ENCODE data around the gene STK24. TPM values are rescaled to one million over a fixed set of nuclear protein-coding genes. Genes with fewer than 3 reads are reported as not detected.
A peak's percentile ranks its signal among the peaks of the same experiment; 100 is the strongest.

The STK24 gene
- total RNA-seq, 2 experiments from 2014 or later, result 160 to 170 TPM

DNA sequence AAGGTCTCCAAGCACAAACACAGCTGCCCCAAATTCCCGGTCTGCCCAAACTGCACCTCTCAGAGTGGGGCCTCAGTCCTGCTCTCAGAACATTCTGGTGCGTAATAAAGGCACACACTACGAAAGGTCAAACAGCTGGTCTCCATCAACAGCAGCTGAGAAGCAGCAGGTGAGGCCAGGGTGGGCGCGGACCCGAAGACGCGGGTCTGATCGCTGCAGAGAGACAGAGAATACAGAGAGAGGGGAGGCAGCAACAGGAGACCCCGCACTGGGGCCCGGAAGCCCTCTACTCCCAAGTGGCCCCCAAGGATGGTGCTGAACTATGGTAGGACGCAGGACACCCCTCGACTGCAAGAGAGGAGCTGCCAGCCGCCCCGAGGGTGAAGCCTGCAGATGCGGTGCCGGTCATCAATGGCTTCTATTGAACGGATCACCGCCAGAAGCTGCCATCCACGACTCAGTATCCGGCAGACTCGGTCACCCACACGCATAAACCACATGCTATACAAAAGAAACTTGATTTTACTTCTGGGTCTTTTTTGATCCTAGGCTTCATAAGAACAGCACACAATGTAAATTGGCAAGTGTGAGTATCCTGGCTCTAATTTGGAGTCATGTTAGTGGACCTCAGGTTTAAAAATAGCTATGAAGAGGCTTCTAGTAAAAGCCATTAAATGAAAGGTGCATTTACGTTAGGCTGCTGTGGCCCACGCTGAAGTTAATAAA, 33.4 kb downstream of the STK24 start:
- Mint-ChIP-seq H3K36me3 (ENCODE audit: low read depth) (peaks cover 21% of the 10 kb centered on the region), H3K27ac (peak overlapping the region; percentile 77), H3K9me3 (no peaks in the 10 kb centered on the region), H3K4me3 (peak overlapping the region; percentile 40), H3K4me1 (peaks cover 84% of the 10 kb centered on the region), H3K27me3 (no peaks in the 10 kb centered on the region)
- ChIA-PET POLR2A (interaction anchor here (0.6 kb wide), 1 partner anchor 61 kb away, joined by 3 read pairs; no protein-coding TSS in a partner anchor), CTCF (interaction anchor here (1.0 to 1.9 kb wide), 5 partner anchors 9 to 20 kb away, joined by 3 to 6 read pairs (median 4); no protein-coding TSS in a partner anchor)
- DNase-seq, result peak; percentile 31

DNA sequence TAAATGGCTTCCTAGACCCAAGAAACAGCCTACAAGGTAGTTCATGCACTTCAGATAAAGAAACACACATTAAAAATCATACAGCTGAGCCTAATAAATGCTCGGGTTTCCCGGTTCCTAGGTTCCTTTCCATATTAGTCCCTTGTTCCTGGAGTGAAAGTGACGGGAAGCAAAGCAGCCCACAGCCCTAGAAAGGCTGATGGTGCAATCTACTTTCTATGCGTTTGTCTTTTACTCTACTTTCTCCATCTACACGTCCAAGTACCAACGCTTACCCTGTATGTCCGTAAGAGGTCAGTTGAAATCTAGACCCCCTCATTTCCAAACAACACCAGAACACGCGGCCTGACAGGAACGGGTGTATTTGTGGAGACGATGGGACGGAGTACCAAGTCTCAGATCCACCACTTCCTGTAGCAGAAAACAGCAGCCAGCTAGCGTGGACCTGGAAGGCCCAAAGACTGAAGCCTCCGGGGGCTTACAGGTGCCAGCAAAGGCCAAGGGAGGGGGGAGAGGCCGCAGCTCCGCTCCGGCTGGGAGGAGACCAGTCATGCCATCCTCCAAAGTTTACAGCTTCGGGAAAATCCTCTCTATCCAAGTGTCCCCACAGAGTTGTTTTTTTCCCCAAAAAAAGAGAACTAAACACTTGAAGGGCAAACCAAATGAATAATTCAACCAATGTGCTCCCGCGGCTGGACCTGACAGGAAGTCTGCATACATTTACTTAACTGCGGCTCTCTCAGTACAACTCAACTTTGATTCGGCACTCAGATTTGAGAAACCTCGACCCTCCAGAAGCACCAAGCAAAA, 34.1 kb downstream of the STK24 start:
- no peaks in the 10 kb centered on the region for H3K27me3 Mint-ChIP-seq
- H3K36me3 Mint-ChIP-seq (ENCODE audit: low read depth), result peaks cover 18% of the 10 kb centered on the region
- H3K27ac Mint-ChIP-seq, result peak overlapping the region; percentile 77
- ChIA-PET CTCF (interaction anchor here (1.6 to 1.9 kb wide), 3 partner anchors 10 to 15 kb away, joined by 3 to 6 read pairs (median 5); no protein-coding TSS in a partner anchor), POLR2A (no interaction called here)
- DNase-seq, result peak; percentile 32
- H3K9me3 Mint-ChIP-seq, result no peaks in the 10 kb centered on the region
- H3K4me3 Mint-ChIP-seq, result peak overlapping the region; percentile 40
- H3K4me1 Mint-ChIP-seq, result peaks cover 85% of the 10 kb centered on the region

DNA sequence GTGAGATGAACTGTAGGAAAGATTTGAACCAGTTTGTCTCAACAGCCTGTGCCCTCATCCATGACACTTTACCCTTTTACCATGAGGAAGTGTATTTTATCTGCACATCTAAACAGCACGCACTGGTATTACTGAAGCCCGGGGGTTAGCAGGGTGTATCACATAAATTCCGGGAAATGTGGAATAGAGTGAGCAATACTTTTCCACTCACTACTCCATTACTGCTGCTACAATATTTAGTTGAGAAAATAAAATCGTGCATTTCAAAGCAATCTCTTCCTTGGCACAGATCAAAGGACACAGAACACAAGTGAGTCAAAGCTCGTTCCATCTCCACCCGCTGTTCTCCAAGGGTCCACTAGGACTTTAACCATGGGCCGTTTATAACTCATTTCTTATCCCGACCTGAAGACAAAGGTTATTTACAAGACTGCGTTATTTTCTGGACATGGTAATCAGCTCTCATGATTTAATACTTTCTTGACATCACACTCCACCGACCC, 35.2 kb downstream of the STK24 start:
- no peak overlapping the region for H3K27ac Mint-ChIP-seq
- peaks cover 22% of the 10 kb centered on the region for H3K36me3 Mint-ChIP-seq (ENCODE audit: low read depth)

DNA sequence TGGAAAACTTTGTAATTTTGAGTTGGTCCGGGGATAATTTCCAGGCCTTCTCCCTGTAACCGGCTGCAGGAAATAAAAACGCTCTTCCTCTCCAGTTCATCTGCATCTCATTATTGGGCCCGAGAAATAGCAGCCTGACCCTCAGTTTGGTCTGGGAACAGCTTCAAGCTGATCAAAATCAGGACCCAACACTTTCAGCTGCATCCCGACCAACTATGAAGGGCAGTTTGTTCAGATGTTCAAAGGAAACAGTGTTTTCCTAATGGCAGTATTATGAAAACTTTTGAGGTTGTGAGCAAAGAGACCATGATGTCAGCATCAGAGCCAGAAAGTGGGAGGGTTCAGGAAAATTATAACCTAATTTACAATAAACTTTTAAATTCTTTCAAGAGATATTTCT, 35.7 kb downstream of the STK24 start:
- no peak overlapping the region for H3K27ac Mint-ChIP-seq
- CTCF ChIA-PET, result interaction anchor here (1.0 to 3.4 kb wide), 3 partner anchors 12 to 21 kb away, joined by 3 to 17 read pairs (median 4); no protein-coding TSS in a partner anchor
- no peak overlapping the region for H3K4me3 Mint-ChIP-seq
- peaks cover 25% of the 10 kb centered on the region for H3K36me3 Mint-ChIP-seq (ENCODE audit: low read depth)
- no peaks in the 10 kb centered on the region for H3K9me3 Mint-ChIP-seq
- H3K27me3 Mint-ChIP-seq, result no peaks in the 10 kb centered on the region
- POLR2A ChIA-PET, result no interaction called here
- peaks cover 90% of the 10 kb centered on the region for H3K4me1 Mint-ChIP-seq
- DNase-seq, result no peak

More for the DNA sequence above, 35.2 kb downstream of the STK24 start:
- no peaks in the 10 kb centered on the region for H3K27me3 Mint-ChIP-seq
- CTCF ChIA-PET, result interaction anchor here (1.0 to 1.9 kb wide), 2 partner anchors 13 to 16 kb away, joined by 3 to 6 read pairs; no protein-coding TSS in a partner anchor
- POLR2A ChIA-PET, result no interaction called here
- DNase-seq, result no peak
- H3K9me3 Mint-ChIP-seq, result no peaks in the 10 kb centered on the region
- H3K4me1 Mint-ChIP-seq, result peaks cover 90% of the 10 kb centered on the region
- no peak overlapping the region for H3K4me3 Mint-ChIP-seq

DNA sequence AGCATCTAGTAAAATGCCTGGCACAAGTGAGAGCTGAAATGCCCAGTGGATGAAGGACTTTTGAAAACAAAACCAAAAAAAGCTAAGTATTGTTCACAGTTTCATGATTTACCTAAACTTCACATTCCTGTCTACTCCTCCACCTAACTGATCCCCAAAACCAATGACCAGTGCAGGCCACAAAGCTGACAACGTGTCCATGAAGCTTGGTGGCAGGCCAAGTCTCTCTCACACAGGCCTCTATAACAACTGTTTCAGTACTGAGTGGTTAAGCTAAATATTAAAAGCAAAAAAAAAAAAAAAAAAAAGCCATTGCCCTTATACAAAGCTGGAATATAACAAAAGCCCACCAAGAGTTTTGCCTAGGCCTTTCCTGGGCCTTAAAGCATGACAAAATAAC, 36.4 kb downstream of the STK24 start:
- DNase-seq, result no peak
- peak overlapping the region; percentile 16 for H3K27ac Mint-ChIP-seq
- no peak overlapping the region for H3K4me3 Mint-ChIP-seq
- H3K36me3 Mint-ChIP-seq (ENCODE audit: low read depth), result peaks cover 30% of the 10 kb centered on the region
- ChIA-PET CTCF (interaction anchor here (0.9 to 3.4 kb wide), 4 partner anchors 9 to 21 kb away, joined by 3 to 17 read pairs (median 4); no protein-coding TSS in a partner anchor), POLR2A (no interaction called here)
- no peaks in the 10 kb centered on the region for H3K27me3 Mint-ChIP-seq
- H3K4me1 Mint-ChIP-seq, result peaks cover 90% of the 10 kb centered on the region
- H3K9me3 Mint-ChIP-seq, result no peaks in the 10 kb centered on the region

DNA sequence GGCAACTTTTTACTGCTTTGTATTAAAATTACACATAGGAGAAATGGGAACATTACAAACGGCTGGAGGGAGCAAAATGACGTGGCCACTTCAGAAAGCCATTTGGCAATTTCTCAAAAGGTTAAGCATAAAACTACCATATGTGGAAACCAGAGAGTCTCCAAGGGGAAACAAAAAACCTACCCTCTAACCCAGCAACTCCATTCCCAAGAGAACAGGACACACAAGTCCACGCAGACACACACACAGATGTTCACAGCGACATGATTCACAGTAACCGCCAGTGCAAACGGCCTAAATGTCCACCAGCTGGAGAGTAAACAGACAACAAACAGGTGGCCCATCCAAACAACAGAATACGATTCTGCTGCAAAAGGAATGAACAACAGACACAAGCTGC, 37.2 kb downstream of the STK24 start:
- Mint-ChIP-seq H3K4me1 (peaks cover 89% of the 10 kb centered on the region), H3K27ac (no peak overlapping the region), H3K36me3 (ENCODE audit: low read depth) (peaks cover 34% of the 10 kb centered on the region), H3K27me3 (no peaks in the 10 kb centered on the region), H3K4me3 (no peak overlapping the region), H3K9me3 (no peaks in the 10 kb centered on the region)
- ChIA-PET POLR2A (no interaction called here), CTCF (interaction anchor here (0.6 to 3.4 kb wide), 2 partner anchors 10 to 15 kb away, joined by 3 to 17 read pairs; no protein-coding TSS in a partner anchor)
- DNase-seq, result no peak

DNA sequence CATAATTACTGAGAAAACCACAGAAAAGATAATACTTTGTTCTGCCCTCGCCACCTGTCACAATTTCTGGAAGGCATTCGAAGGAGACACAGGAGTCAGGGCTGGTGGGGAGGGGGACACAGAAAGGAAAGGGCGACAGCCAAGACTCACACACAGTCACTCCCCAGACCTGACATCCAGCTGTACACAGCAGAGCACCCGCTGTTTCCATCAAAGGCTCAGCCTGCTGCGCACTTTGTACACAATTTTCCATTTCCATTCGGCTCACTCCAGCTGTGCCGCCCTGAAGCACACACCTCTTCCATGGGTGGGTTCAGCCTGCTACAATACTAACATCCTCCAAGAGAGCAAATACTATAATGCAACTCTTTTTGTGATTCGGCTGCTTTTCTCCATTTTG, 38.0 kb downstream of the STK24 start:
- Mint-ChIP-seq H3K4me1 (peaks cover 89% of the 10 kb centered on the region), H3K27me3 (no peaks in the 10 kb centered on the region), H3K36me3 (ENCODE audit: low read depth) (peaks cover 36% of the 10 kb centered on the region), H3K9me3 (no peaks in the 10 kb centered on the region), H3K4me3 (no peak overlapping the region), H3K27ac (peak overlapping the region; percentile 36)
- ChIA-PET POLR2A (no interaction called here), CTCF (interaction anchor here (1.8 to 3.4 kb wide), 2 partner anchors 9 to 13 kb away, joined by 4 to 17 read pairs; no protein-coding TSS in a partner anchor)
- no peak for DNase-seq

DNA sequence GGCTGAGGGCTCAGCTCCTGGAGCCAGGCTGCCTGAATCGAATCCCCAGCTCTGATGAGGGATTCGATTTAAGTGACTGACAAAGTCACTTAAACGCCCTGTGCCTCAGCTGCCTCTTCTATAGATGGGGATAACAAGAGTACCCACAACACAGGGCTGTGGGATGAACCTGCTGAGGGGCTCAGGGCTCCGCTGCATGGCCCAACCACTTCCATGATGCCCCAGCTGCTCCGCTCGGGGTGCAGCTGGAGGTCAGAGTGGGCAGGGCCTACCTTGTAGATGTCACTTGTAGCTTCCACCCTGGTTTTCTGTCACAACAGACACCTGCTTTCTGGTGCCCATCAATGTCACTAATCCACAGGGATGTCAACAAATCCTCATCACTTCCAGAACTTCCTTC, 39.2 kb downstream of the STK24 start:
- no peaks in the 10 kb centered on the region for H3K27me3 Mint-ChIP-seq
- peaks cover 36% of the 10 kb centered on the region for H3K36me3 Mint-ChIP-seq (ENCODE audit: low read depth)
- no peak for DNase-seq
- no peak overlapping the region for H3K4me3 Mint-ChIP-seq
- peaks cover 84% of the 10 kb centered on the region for H3K4me1 Mint-ChIP-seq
- no peak overlapping the region for H3K27ac Mint-ChIP-seq
- no peaks in the 10 kb centered on the region for H3K9me3 Mint-ChIP-seq
- POLR2A ChIA-PET, result no interaction called here
- CTCF ChIA-PET, result interaction anchor here (0.7 to 1.8 kb wide), 5 partner anchors 12 to 22 kb away, joined by 3 to 4 read pairs (median 4); no protein-coding TSS in a partner anchor

DNA sequence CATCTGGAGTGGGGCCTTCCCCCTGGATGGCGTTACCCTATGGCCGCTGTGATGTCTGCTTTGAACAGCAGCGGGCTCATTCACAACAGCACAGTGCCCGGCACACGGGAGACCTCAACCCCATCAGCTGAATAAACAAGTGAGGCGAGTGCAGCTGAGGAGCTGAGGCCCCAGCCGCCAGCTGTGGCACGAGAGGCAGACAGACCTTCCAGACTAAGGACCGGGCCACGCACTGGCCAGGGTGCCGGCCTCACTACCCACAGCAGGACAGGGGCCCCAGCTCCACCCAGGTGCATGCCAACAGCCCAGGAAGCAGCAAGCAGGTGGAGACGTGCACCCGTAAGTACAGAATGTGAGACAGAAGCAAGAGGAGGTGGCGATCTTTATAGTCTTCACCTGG, 39.6 kb downstream of the STK24 start:
- Mint-ChIP-seq H3K4me1 (peaks cover 84% of the 10 kb centered on the region), H3K4me3 (no peak overlapping the region), H3K9me3 (no peaks in the 10 kb centered on the region), H3K27me3 (no peaks in the 10 kb centered on the region), H3K27ac (no peak overlapping the region), H3K36me3 (ENCODE audit: low read depth) (peaks cover 36% of the 10 kb centered on the region)
- no peak for DNase-seq
- ChIA-PET POLR2A (no interaction called here), CTCF (interaction anchor here (1.0 to 1.6 kb wide), 3 partner anchors 16 to 22 kb away, joined by 3 to 4 read pairs (median 4); no protein-coding TSS in a partner anchor)

DNA sequence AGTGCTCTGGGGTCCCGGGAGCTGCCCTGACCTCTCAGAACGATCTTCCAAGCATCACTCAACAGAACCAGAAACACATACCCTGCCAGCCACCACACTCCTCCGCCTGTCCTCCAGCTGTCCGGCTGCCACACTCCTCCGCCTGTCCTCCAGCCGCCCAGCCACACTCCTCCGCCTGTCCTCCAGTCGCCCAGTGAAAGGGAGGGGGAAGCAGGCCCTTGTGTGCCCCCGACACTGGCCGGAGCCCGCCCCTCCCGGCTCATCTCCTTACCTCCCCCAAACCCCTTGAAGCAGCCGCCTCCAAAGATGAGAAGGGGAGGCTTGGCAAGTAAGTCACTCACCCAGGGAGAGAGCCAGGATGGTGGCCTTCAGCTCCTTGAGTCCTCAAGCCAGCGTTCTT, 40.2 kb downstream of the STK24 start:
- Mint-ChIP-seq H3K27ac (no peak overlapping the region), H3K4me1 (peaks cover 81% of the 10 kb centered on the region), H3K9me3 (no peaks in the 10 kb centered on the region), H3K4me3 (no peak overlapping the region), H3K36me3 (ENCODE audit: low read depth) (peaks cover 34% of the 10 kb centered on the region), H3K27me3 (no peaks in the 10 kb centered on the region)
- POLR2A ChIA-PET, result no interaction called here
- CTCF ChIA-PET, result interaction anchor here (1.6 kb wide), 1 partner anchor 21 kb away, joined by 4 read pairs; no protein-coding TSS in a partner anchor
- no peak for DNase-seq

DNA sequence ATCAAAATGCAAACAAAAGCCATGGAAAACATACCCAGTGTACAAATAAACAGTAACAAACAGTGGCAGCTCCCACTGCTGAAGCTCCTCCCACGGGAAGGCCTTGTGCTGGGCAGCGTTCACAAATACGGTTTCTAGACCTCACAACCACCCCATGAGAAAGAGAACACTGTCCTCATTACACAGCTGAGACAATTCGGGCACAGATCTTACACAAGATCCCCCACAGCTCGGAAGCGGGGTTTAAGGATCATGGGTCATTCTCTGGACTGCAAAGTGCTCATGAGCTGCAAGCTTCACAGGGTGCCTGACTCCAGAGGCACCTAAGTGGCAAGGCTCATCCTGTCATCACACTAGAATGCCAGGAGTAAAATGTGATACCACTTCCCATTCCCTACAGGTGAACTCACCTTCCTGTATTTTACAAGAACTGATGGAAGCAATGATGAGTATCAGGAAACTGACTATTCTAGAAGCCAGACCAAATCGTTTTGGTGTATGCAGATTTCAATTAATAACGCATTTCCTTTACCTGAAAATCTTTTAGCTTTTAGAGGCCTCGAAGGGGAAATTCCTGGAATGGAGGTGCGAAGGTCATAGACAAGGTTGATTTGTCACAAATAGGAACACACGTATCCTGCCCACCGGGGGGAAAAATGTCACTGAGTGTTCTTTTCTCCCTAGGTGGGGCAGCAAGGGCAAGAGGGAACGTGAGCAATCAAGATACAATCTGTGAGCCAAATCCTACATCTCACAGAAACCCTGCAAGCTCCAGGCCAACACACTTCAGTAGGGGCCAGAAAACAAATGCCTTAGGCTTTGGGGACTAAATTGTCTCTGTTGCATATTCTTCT, 41.2 kb downstream of the STK24 start:
- no peaks in the 10 kb centered on the region for H3K27me3 Mint-ChIP-seq
- no peak for DNase-seq
- ChIA-PET CTCF (interaction anchor here (0.6 to 0.7 kb wide), 2 partner anchors 23 to 87 kb away, joined by 3 read pairs; no protein-coding TSS in a partner anchor), POLR2A (no interaction called here)
- peaks cover 80% of the 10 kb centered on the region for H3K4me1 Mint-ChIP-seq
- H3K4me3 Mint-ChIP-seq, result no peak overlapping the region
- H3K9me3 Mint-ChIP-seq, result no peaks in the 10 kb centered on the region
- no peak overlapping the region for H3K27ac Mint-ChIP-seq
- peaks cover 33% of the 10 kb centered on the region for H3K36me3 Mint-ChIP-seq (ENCODE audit: low read depth)

DNA sequence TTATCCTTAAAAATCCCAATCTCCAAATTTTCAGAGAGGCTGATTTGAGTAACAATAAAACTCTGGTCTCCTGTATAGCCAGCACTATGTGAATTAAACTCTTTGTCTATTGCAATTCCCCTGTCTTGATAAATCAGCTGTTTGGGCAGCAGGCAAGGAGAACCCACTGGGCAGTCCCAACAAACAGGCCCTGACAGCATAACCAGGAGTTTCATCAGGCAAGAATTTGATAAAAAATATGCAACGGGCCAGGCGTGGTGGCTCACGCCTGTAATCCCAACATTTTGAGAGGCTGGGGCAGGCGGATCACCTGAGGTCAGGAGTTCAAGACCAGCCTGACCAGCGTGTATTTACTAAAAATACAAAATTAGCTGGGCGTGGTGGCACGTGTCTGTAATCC, 42.1 kb downstream of the STK24 start:
- CTCF ChIA-PET, result interaction anchor here (0.7 kb wide), 1 partner anchor 41 kb away, joined by 3 read pairs; no protein-coding TSS in a partner anchor
- POLR2A ChIA-PET, result no interaction called here

More for the DNA sequence above, 42.1 kb downstream of the STK24 start:
- peaks cover 33% of the 10 kb centered on the region for H3K36me3 Mint-ChIP-seq (ENCODE audit: low read depth)
- no peak overlapping the region for H3K4me3 Mint-ChIP-seq
- H3K27me3 Mint-ChIP-seq, result no peaks in the 10 kb centered on the region
- no peak for DNase-seq
- peaks cover 80% of the 10 kb centered on the region for H3K4me1 Mint-ChIP-seq
- no peaks in the 10 kb centered on the region for H3K9me3 Mint-ChIP-seq
- no peak overlapping the region for H3K27ac Mint-ChIP-seq

All from activated CD4-positive, alpha-beta T cell treated with anti-CD3 and anti-CD28 coated beads, Interleukin-2, amount 10 ng/mL, durations not matched to agents 7 days and 5 days (primary cell).